Lung (tissue), 16 donors: ENCODE measurements around the gene LONRF3. TPM values are rescaled to one million over a fixed set of nuclear protein-coding genes. Genes with fewer than 3 reads are reported as not detected.

Experiments used
- ATAC-seq: fragments of 200-7000 bp; cut with Tn5 transposase; one replicate; pipeline ENCODE4 v1.9.1; 2020; ENCODE audit warnings: moderate number of reproducible peaks; ENCODE audit not compliant: insufficient read depth, low FRiP score
- DNase-seq, 3 donors: peaks; one replicate each; pipeline ENCODE4 v3.0.0-alpha.2; 2013 to 2017
- H3K27ac ChIP-seq, 2 donors: one replicate each; pipeline ENCODE4 v1.5.1; 2013; ENCODE audit warnings: mild to moderate bottlenecking in 2 of 2, moderate library complexity in 2 of 2, control low read depth in 1 of 2, inconsistent platforms in 1 of 2, low read depth in 1 of 2, low read length in 1 of 2
- H3K27me3 ChIP-seq, 3 donors: one replicate each; pipeline ENCODE4 v1.5.1; 2013; ENCODE audit warnings: low read length in 2 of 3; ENCODE audit not compliant: control insufficient read depth in 3 of 3, insufficient read depth in 3 of 3
- H3K36me3 ChIP-seq, 4 donors: one replicate each; pipeline ENCODE4 v1.5.1; 2013; ENCODE audit warnings: low read length in 4 of 4, mild to moderate bottlenecking in 1 of 4, moderate library complexity in 1 of 4; ENCODE audit not compliant: control insufficient read depth in 4 of 4, insufficient read depth in 4 of 4
- H3K4me1 ChIP-seq, 5 donors: one replicate each; pipeline ENCODE4 v1.5.1; 2013; ENCODE audit warnings: low read length in 5 of 5, mild to moderate bottlenecking in 2 of 5, moderate library complexity in 1 of 5; ENCODE audit not compliant: control insufficient read depth in 5 of 5, insufficient read depth in 5 of 5
- H3K4me3 ChIP-seq: one replicate; pipeline ENCODE4 v1.5.1; 2013; ENCODE audit warnings: mild to moderate bottlenecking, control low read depth, moderate library complexity
- H3K9ac ChIP-seq, 2 donors: one replicate each; pipeline ENCODE4 v1.5.1; 2013; ENCODE audit warnings: low read length in 2 of 2, control low read depth in 1 of 2; ENCODE audit not compliant: insufficient read depth in 1 of 2
- H3K9me3 ChIP-seq, 4 donors: one replicate each; pipeline ENCODE4 v1.5.1; 2013; ENCODE audit warnings: low read length in 3 of 4, mild to moderate bottlenecking in 1 of 4, moderate library complexity in 1 of 4; ENCODE audit not compliant: control insufficient read depth in 4 of 4, insufficient read depth in 3 of 4
- WGBS, 2 donors: extraction: QIAGEN DNeasy Blood & Tissue Kit; methylation state at CpG; one replicate each; pipeline ENCODE4 v1.1.7; 2013; 5-methylcytosine and 5-hydroxymethylcytosine counted together
- long read RNA-seq, 5 donors: transcript quantifications; one replicate each; lab custom pipeline, GENCODE V29; 2026
- polyA plus RNA-seq, 2 donors: library from polyadenylated mRNA; stranded (reverse); fragments of 200-250 nt; gene quantifications; one replicate each; pipeline ENCODE4 v1.2.1, GENCODE V29; 2013
- total RNA-seq, 2 donors: library from RNA; depleted of rRNA in 1 of 2; stranded (reverse); fragments of >200 nt in 1 of 2; gene quantifications; one replicate each; pipeline ENCODE4 v1.2.1, GENCODE V29; 2014 to 2021
- TF ChIP-seq, protein P1 (sequence below): IDR thresholded peaks from 2 replicates; pipeline ENCODE4 v1.5.1; 2012; ENCODE audit warnings: mild to moderate bottlenecking; ENCODE audit errors: control extremely low read depth, extremely low read depth
- donor health status: control.
- donor health status: control.
- donor health status: Bipolar disorder and iron deficiency.
- donor health status: healthy.
- donor health status: DM: yes; HTN: yes; CAD: no.

Gene LONRF3
- 10 to 100 TPM in 1 of 2 donors, 1 to 10 TPM in 1; 8.5 to 22.5 TPM for total RNA-seq
- 1 to 10 TPM; 3.8 to 7.2 TPM for polyA plus RNA-seq
- long read RNA-seq, donor 1, partial matches to known transcripts, result 0 of 1 reads
- long read RNA-seq, donor 1, other reads (novel, unspliced or antisense), result 0 of 1 reads
- long read RNA-seq, donor 2, result 0 reads
- long read RNA-seq, donor 3, result 0 reads
- long read RNA-seq, donor 4, partial matches to known transcripts, result 0 of 1 reads
- long read RNA-seq, donor 4, other reads (novel, unspliced or antisense), result 0 of 1 reads
- long read RNA-seq, donor 5, result 0 reads

DNA sequence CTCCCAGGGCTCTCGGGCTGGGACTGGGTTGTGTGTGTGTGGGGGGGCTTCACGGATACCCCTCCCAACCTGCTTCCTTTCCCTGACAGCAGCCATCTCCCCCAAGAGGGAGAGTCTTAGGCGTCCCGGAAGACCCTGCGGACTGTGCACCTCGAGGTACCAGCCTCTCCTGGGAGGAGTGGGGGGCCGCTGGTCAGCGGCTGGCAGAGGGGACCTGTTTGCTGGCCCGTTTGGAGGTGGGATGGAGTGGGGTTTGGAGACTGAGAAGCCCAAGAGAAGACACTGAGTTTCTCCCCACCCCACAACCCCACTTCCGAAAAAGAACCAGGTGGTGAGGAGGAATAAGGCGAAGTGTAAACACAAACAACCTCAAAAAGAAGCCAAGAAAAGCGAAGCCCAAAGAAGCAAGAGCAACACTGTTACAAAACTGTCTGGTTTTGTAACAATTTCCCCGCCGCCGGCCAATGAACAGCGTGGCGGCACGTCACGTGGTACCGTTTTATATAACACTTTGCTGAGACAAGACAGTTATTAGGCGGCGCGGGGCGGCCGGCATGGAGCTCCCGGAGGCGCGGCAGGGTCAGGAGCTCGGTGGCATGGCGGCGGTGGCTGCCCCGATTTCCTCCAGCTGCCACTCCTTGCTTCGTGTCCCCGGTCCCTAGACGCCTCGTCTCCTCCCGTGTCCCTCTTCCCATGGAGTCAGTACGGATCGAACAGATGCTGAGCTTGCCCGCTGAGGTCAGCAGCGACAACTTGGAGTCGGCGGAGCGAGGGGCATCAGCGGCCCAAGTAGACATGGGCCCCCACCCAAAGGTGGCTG lies at the start of gene LONRF3:
LONRF3 (plus strand) TSS at position 531 of the 820 bp plus-strand sequence; CDS start at position 694, 163 bp downstream.
- ATAC-seq, result peak; percentile 49
- Histone ChIP-seq H3K4me1 (peaks cover 0 to 16% (median 2%) of the 10 kb centered on the region in 5 donors), H3K9ac (no peak within 1 kb of the TSS), H3K9me3 (peaks cover 0 to 4% (median 1%) of the 10 kb centered on the region in 4 donors), H3K36me3 (no peaks in the 10 kb centered on the region), H3K27me3 (peaks cover 0 to 27% (median 27%) of the 10 kb centered on the region in 3 donors), H3K27ac (peak within 1 kb of the TSS; percentile 58 to 91), H3K4me3 (peak within 1 kb of the TSS; percentile 55)
- WGBS, 2 donors, result 0 to 40% methylated on average over 38 to 45 of the region's 45 CpGs
- DNase-seq, result peak; percentile 47 to 57 (median 50)
- TF ChIP-seq, protein P1, sequence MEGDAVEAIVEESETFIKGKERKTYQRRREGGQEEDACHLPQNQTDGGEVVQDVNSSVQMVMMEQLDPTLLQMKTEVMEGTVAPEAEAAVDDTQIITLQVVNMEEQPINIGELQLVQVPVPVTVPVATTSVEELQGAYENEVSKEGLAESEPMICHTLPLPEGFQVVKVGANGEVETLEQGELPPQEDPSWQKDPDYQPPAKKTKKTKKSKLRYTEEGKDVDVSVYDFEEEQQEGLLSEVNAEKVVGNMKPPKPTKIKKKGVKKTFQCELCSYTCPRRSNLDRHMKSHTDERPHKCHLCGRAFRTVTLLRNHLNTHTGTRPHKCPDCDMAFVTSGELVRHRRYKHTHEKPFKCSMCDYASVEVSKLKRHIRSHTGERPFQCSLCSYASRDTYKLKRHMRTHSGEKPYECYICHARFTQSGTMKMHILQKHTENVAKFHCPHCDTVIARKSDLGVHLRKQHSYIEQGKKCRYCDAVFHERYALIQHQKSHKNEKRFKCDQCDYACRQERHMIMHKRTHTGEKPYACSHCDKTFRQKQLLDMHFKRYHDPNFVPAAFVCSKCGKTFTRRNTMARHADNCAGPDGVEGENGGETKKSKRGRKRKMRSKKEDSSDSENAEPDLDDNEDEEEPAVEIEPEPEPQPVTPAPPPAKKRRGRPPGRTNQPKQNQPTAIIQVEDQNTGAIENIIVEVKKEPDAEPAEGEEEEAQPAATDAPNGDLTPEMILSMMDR, result no peak

- DNase-seq (peak in 2 of 3 donors; percentile 20 to 21), ATAC-seq (no peak)
- TF ChIP-seq, protein P1, result no peak
- H3K27me3 ChIP-seq, result no peaks in the 10 kb centered on the region
- no peak overlapping the region for H3K4me3 ChIP-seq
- peaks cover 0 to 5% (median 0%) of the 10 kb centered on the region in 4 donors for H3K9me3 ChIP-seq
- H3K27ac ChIP-seq, result no peak overlapping the region
- 8 to 22% methylated on average over 2 of the region's 2 CpGs for WGBS, 2 donors
- no peaks in the 10 kb centered on the region for H3K36me3 ChIP-seq
- no peaks in the 10 kb centered on the region for H3K4me1 ChIP-seq
- H3K9ac ChIP-seq, result no peak overlapping the region
Measured at GRCh38 chrX:118928151-118928550, 46.3 kb upstream of the LONRF3 start.

DNA sequence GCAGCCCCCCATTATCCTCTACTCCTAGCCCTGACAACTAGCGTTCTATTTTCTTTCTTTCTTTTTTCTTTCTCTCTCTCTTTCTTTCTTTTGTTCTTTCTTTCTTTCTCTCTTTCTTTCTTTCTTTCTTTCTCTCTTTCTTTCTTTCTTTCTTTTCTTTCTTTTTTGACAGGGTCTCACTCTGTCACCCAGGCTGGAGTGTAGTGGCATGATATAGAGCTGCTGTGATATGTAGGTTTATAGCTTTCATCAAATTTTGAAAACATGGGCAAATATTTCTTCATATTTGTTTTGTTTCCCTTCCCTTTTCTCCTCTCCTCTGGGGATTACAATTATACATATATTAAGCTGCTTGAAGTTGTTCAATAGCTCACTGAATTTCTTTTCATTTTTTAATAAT lies 39.1 kb upstream of the LONRF3 start:
- Histone ChIP-seq H3K4me3 (no peak overlapping the region), H3K9me3 (peaks cover 0 to 3% (median 0%) of the 10 kb centered on the region in 4 donors), H3K9ac (no peak overlapping the region), H3K4me1 (no peaks in the 10 kb centered on the region), H3K27me3 (no peaks in the 10 kb centered on the region), H3K27ac (no peak overlapping the region), H3K36me3 (no peaks in the 10 kb centered on the region)
- TF ChIP-seq, protein P1, result no peak
- 92 to 100% methylated on average over 1 of the region's 1 CpG for WGBS, 2 donors
- ATAC-seq (no peak), DNase-seq (no peak)
